ENCODE data around the gene CCL11. TPM values are rescaled to one million over a fixed set of nuclear protein-coding genes. Genes with fewer than 3 reads are reported as not detected.

The CCL11 gene
- total RNA-seq, 1 experiment from 2014 or later: not detected

DNA sequence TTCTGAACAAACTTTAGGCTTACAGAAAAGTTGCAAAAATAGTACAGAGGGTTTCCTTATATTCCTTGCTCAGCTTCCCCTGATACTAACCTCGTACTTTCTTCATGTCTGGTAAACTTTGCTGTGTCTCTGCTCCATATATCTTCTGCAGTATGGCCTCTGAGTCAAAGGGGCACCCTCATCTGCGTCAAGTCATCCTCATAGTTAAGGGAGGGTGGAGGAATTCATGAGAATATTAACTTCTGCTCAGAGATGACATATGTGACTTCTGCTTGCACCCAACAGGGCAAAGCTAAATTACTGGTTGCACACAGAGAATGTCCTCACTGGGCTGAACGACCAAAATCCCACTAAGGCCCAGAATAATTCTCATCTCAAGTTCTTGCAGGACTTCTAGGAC lies 19.8 kb upstream of the CCL11 start:
- Mint-ChIP-seq H3K4me3 (no peak overlapping the region), H3K36me3 (no peaks in the 10 kb centered on the region), H3K9me3 (no peaks in the 10 kb centered on the region), H3K27me3 (ENCODE audit: low read depth) (peaks cover 13% of the 10 kb centered on the region), H3K27ac (no peak overlapping the region), H3K4me1 (no peaks in the 10 kb centered on the region)
- CTCF ChIA-PET: interaction anchor here (1.1 kb wide), 1 partner anchor 41 kb away, joined by 3 read pairs; no protein-coding TSS in a partner anchor
- no peak for DNase-seq (ENCODE audit: low spot score)
- no peak for ATAC-seq
- POLR2A ChIA-PET: no interaction called here
- TF ChIP-seq CREB1 (CRISPR knock-in tag; IDR thresholded peaks at IDR 0.05) (no peak), ZNF263 (CRISPR knock-in tag; IDR thresholded peaks at IDR 0.05; ENCODE audit: low read depth) (no peak), PRRX2 (CRISPR knock-in tag; IDR thresholded peaks at IDR 0.05) (no peak), RORB (CRISPR knock-in tag; IDR thresholded peaks at IDR 0.05) (no peak), JUN (CRISPR knock-in tag; IDR thresholded peaks at IDR 0.05) (no peak), ZNF232 (CRISPR knock-in tag; IDR thresholded peaks at IDR 0.05) (no peak), GRHL2 (CRISPR knock-in tag; IDR thresholded peaks at IDR 0.05; ENCODE audit: insufficient replicate concordance, severe bottlenecking) (no peak), ZBTB21 (CRISPR knock-in tag; IDR thresholded peaks at IDR 0.05; ENCODE audit: borderline replicate concordance) (no peak)
- TF ChIP-seq, protein P1, sequence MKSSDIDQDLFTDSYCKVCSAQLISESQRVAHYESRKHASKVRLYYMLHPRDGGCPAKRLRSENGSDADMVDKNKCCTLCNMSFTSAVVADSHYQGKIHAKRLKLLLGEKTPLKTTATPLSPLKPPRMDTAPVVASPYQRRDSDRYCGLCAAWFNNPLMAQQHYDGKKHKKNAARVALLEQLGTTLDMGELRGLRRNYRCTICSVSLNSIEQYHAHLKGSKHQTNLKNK (CRISPR knock-in tag; IDR thresholded peaks at IDR 0.05): no peak

DNA sequence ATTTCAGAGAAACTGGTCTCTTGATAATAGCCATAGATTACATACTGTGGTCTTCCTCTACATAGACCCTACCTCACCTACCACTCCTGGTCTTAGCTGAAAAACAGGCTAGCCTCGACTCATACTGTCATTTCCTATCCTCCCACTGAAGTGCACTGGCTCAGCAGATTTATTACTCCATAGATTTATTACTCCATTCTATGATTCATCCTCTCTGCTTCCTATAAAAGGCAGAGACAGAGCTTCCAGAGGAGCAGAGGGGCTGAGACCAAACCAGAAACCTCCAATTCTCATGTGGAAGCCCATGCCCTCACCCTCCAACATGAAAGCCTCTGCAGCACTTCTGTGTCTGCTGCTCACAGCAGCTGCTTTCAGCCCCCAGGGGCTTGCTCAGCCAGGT lies 15.6 kb upstream of the CCL11 start, which contains the start of gene CCL7:
CCL7 (plus strand) TSS at position 253 of the 400 bp plus-strand sequence; CDS start at position 323, 70 bp downstream.
- ATAC-seq: no peak
- Mint-ChIP-seq H3K27ac (no peak within 1 kb of the TSS), H3K4me1 (no peaks in the 10 kb centered on the region), H3K4me3 (no peak within 1 kb of the TSS), H3K27me3 (ENCODE audit: low read depth) (peaks cover 20% of the 10 kb centered on the region), H3K36me3 (no peaks in the 10 kb centered on the region), H3K9me3 (no peaks in the 10 kb centered on the region)
- POLR2A ChIA-PET: no interaction called here
- no peak for TF ChIP-seq RORB (CRISPR knock-in tag; IDR thresholded peaks at IDR 0.05)
- TF ChIP-seq, protein P2, sequence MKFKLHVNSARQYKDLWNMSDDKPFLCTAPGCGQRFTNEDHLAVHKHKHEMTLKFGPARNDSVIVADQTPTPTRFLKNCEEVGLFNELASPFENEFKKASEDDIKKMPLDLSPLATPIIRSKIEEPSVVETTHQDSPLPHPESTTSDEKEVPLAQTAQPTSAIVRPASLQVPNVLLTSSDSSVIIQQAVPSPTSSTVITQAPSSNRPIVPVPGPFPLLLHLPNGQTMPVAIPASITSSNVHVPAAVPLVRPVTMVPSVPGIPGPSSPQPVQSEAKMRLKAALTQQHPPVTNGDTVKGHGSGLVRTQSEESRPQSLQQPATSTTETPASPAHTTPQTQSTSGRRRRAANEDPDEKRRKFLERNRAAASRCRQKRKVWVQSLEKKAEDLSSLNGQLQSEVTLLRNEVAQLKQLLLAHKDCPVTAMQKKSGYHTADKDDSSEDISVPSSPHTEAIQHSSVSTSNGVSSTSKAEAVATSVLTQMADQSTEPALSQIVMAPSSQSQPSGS (CRISPR knock-in tag; IDR thresholded peaks at IDR 0.05; ENCODE audit: borderline replicate concordance, low read depth): no peak
- TF ChIP-seq, protein P3, sequence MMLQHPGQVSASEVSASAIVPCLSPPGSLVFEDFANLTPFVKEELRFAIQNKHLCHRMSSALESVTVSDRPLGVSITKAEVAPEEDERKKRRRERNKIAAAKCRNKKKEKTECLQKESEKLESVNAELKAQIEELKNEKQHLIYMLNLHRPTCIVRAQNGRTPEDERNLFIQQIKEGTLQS (CRISPR knock-in tag; conservative IDR thresholded peaks at IDR 0.05): no peak
- no peak for TF ChIP-seq ZNF263 (CRISPR knock-in tag; IDR thresholded peaks at IDR 0.05; ENCODE audit: low read depth)
- no peak for TF ChIP-seq OVOL2 (CRISPR knock-in tag; IDR thresholded peaks at IDR 0.05; ENCODE audit: borderline replicate concordance)
- TF ChIP-seq FOXJ3 (CRISPR knock-in tag; IDR thresholded peaks at IDR 0.05; ENCODE audit: borderline replicate concordance): no peak
- TF ChIP-seq FOXK1 (CRISPR knock-in tag; IDR thresholded peaks at IDR 0.05): no peak
- no peak for TF ChIP-seq RELA (CRISPR knock-in tag; IDR thresholded peaks at IDR 0.05; ENCODE audit: borderline replicate concordance)
- TF ChIP-seq, protein P4, sequence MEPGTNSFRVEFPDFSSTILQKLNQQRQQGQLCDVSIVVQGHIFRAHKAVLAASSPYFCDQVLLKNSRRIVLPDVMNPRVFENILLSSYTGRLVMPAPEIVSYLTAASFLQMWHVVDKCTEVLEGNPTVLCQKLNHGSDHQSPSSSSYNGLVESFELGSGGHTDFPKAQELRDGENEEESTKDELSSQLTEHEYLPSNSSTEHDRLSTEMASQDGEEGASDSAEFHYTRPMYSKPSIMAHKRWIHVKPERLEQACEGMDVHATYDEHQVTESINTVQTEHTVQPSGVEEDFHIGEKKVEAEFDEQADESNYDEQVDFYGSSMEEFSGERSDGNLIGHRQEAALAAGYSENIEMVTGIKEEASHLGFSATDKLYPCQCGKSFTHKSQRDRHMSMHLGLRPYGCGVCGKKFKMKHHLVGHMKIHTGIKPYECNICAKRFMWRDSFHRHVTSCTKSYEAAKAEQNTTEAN (CRISPR knock-in tag; IDR thresholded peaks at IDR 0.05): no peak
- TF ChIP-seq, protein P5, sequence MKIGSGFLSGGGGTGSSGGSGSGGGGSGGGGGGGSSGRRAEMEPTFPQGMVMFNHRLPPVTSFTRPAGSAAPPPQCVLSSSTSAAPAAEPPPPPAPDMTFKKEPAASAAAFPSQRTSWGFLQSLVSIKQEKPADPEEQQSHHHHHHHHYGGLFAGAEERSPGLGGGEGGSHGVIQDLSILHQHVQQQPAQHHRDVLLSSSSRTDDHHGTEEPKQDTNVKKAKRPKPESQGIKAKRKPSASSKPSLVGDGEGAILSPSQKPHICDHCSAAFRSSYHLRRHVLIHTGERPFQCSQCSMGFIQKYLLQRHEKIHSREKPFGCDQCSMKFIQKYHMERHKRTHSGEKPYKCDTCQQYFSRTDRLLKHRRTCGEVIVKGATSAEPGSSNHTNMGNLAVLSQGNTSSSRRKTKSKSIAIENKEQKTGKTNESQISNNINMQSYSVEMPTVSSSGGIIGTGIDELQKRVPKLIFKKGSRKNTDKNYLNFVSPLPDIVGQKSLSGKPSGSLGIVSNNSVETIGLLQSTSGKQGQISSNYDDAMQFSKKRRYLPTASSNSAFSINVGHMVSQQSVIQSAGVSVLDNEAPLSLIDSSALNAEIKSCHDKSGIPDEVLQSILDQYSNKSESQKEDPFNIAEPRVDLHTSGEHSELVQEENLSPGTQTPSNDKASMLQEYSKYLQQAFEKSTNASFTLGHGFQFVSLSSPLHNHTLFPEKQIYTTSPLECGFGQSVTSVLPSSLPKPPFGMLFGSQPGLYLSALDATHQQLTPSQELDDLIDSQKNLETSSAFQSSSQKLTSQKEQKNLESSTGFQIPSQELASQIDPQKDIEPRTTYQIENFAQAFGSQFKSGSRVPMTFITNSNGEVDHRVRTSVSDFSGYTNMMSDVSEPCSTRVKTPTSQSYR (CRISPR knock-in tag; IDR thresholded peaks at IDR 0.05): no peak
- no peak for TF ChIP-seq MYBL2 (CRISPR knock-in tag; IDR thresholded peaks at IDR 0.05)
- no peak for TF ChIP-seq ETV6 (CRISPR knock-in tag; IDR thresholded peaks at IDR 0.05)
- no peak for TF ChIP-seq ZBTB21 (CRISPR knock-in tag; IDR thresholded peaks at IDR 0.05; ENCODE audit: borderline replicate concordance)
- TF ChIP-seq NFATC4 (CRISPR knock-in tag; IDR thresholded peaks at IDR 0.05): no peak
- TF ChIP-seq, protein P6, sequence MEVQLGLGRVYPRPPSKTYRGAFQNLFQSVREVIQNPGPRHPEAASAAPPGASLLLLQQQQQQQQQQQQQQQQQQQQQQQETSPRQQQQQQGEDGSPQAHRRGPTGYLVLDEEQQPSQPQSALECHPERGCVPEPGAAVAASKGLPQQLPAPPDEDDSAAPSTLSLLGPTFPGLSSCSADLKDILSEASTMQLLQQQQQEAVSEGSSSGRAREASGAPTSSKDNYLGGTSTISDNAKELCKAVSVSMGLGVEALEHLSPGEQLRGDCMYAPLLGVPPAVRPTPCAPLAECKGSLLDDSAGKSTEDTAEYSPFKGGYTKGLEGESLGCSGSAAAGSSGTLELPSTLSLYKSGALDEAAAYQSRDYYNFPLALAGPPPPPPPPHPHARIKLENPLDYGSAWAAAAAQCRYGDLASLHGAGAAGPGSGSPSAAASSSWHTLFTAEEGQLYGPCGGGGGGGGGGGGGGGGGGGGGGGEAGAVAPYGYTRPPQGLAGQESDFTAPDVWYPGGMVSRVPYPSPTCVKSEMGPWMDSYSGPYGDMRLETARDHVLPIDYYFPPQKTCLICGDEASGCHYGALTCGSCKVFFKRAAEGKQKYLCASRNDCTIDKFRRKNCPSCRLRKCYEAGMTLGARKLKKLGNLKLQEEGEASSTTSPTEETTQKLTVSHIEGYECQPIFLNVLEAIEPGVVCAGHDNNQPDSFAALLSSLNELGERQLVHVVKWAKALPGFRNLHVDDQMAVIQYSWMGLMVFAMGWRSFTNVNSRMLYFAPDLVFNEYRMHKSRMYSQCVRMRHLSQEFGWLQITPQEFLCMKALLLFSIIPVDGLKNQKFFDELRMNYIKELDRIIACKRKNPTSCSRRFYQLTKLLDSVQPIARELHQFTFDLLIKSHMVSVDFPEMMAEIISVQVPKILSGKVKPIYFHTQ (CRISPR knock-in tag; IDR thresholded peaks at IDR 0.05): no peak
- no peak for TF ChIP-seq NR3C1 (CRISPR knock-in tag; conservative IDR thresholded peaks at IDR 0.05; ENCODE audit: low read depth)
- TF ChIP-seq NR2C2 (CRISPR knock-in tag; IDR thresholded peaks at IDR 0.05): no peak
- DNase-seq (ENCODE audit: low spot score): no peak
- CTCF ChIA-PET: interaction anchor here (1.4 to 1.5 kb wide), 2 partner anchors 36 to 99 kb away, joined by 5 to 7 read pairs; no protein-coding TSS in a partner anchor

Data from WTC11 (cell line).